ENCODE measurements around the gene FBXW8. TPM values are rescaled to one million over a fixed set of nuclear protein-coding genes. Genes with fewer than 3 reads are reported as not detected.
A peak's percentile ranks its signal among the peaks of the same experiment; 100 is the strongest.

Gene FBXW8
- total RNA-seq, 1 donor from 2014 or later, result 16.4 TPM

GRCh38 chr12:116982791-116983411 lies 72.2 kb downstream of the FBXW8 start:
- no peak overlapping the region for H3K4me3 ChIP-seq
- no peaks in the 10 kb centered on the region for H3K9me3 ChIP-seq
- H3K36me3 ChIP-seq, result peaks cover 8% of the 10 kb centered on the region
- intact Hi-C loops (cut with DNase I), result no loop called here
- H3K27me3 ChIP-seq (ENCODE audit: low read depth), result no peaks in the 10 kb centered on the region
- no peak overlapping the region for H3K27ac ChIP-seq
- TF ChIP-seq, protein P1, sequence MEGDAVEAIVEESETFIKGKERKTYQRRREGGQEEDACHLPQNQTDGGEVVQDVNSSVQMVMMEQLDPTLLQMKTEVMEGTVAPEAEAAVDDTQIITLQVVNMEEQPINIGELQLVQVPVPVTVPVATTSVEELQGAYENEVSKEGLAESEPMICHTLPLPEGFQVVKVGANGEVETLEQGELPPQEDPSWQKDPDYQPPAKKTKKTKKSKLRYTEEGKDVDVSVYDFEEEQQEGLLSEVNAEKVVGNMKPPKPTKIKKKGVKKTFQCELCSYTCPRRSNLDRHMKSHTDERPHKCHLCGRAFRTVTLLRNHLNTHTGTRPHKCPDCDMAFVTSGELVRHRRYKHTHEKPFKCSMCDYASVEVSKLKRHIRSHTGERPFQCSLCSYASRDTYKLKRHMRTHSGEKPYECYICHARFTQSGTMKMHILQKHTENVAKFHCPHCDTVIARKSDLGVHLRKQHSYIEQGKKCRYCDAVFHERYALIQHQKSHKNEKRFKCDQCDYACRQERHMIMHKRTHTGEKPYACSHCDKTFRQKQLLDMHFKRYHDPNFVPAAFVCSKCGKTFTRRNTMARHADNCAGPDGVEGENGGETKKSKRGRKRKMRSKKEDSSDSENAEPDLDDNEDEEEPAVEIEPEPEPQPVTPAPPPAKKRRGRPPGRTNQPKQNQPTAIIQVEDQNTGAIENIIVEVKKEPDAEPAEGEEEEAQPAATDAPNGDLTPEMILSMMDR (IDR thresholded peaks at IDR 0.05), result no peak
- no peak for DNase-seq
- peak; percentile 14 to 48 for ATAC-seq
- no peaks in the 10 kb centered on the region for H3K4me1 ChIP-seq

- intact Hi-C loops (cut with DNase I), result no loop called here
- Histone ChIP-seq H3K27me3 (ENCODE audit: low read depth) (no peaks in the 10 kb centered on the region), H3K27ac (no peak overlapping the region), H3K36me3 (peaks cover 5% of the 10 kb centered on the region), H3K4me3 (no peak overlapping the region), H3K9me3 (no peaks in the 10 kb centered on the region), H3K4me1 (no peaks in the 10 kb centered on the region)
- TF ChIP-seq, protein P1 (IDR thresholded peaks at IDR 0.05), result no peak
- DNase-seq, result no peak
- ATAC-seq, result no peak
Observed at GRCh38 chr12:116984098-116984497, 73.3 kb downstream of the FBXW8 start.

- Histone ChIP-seq H3K27me3 (ENCODE audit: low read depth) (no peaks in the 10 kb centered on the region), H3K4me3 (no peak overlapping the region), H3K27ac (no peak overlapping the region), H3K9me3 (no peaks in the 10 kb centered on the region), H3K36me3 (peaks cover 29% of the 10 kb centered on the region), H3K4me1 (no peaks in the 10 kb centered on the region)
- TF ChIP-seq, protein P1 (IDR thresholded peaks at IDR 0.05), result no peak
- ATAC-seq (no peak), DNase-seq (no peak)
- intact Hi-C loops (cut with DNase I), result no loop called here
Observed at GRCh38 chr12:116990329-116990728, 79.6 kb downstream of the FBXW8 start.

GRCh38 chr12:116990971-116991966 lies 80.5 kb downstream of the FBXW8 start:
- intact Hi-C loops (cut with DNase I), result no loop called here
- TF ChIP-seq, protein P1 (IDR thresholded peaks at IDR 0.05), result no peak
- Histone ChIP-seq H3K4me3 (no peak overlapping the region), H3K27me3 (ENCODE audit: low read depth) (no peaks in the 10 kb centered on the region), H3K9me3 (no peaks in the 10 kb centered on the region), H3K36me3 (peaks cover 29% of the 10 kb centered on the region), H3K27ac (no peak overlapping the region), H3K4me1 (no peaks in the 10 kb centered on the region)
- no peak for DNase-seq
- no peak for ATAC-seq

DNA sequence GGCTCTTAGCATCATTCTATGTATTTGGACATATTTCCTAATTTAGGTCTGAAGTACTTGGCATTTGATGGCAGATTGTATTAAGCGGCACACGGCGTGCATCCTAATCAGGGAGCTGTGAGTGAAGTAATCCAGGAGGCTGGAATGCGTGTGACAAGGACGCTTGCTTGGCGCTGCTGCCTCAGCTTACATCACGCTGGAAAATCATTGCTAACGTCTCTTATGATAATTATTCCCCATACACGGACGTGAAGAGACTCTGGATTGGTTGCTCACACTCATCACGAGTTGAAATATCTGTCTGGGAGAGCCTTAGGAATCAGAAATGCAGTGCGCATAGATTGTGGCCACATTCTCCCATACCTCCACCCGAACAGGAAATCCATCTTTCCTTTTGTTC lies 85.3 kb downstream of the FBXW8 start:
- no peak for DNase-seq
- H3K4me3 ChIP-seq, result no peak overlapping the region
- no peak for ATAC-seq
- H3K36me3 ChIP-seq, result peaks cover 5% of the 10 kb centered on the region
- no peaks in the 10 kb centered on the region for H3K27me3 ChIP-seq (ENCODE audit: low read depth)
- no peaks in the 10 kb centered on the region for H3K4me1 ChIP-seq
- TF ChIP-seq, protein P1 (IDR thresholded peaks at IDR 0.05), result no peak
- no peaks in the 10 kb centered on the region for H3K9me3 ChIP-seq
- no peak overlapping the region for H3K27ac ChIP-seq
- intact Hi-C loops (cut with DNase I), result no loop called here
